K562 (cell line): Measurements from ENCODE around the gene PSD2. TPM values are rescaled to one million over a fixed set of nuclear protein-coding genes. Genes with fewer than 3 reads are reported as not detected.

ENCODE experiments used
- ATAC-seq: fragments of 200-7000 bp; cut with Tn5 transposase; 3 replicates; pipeline ENCODE4 v1.9.1; 2020; ENCODE audit warnings: moderate library complexity
- BruUV-seq: library from RNA; stranded (reverse); fragments of 400-500 nt; replicated peaks from 2 replicates; lab custom pipeline; 2021; lab: Mats Ljungman, UMichigan
- CTCF ChIA-PET: fragments of 300-600 bp; formaldehyde crosslinking; extraction: SDS; loops from one replicate; lab custom pipeline; 2021; ENCODE audit warnings: low intra/inter-chr PET ratio; lab: Yijun Ruan, JAX
- POLR2A ChIA-PET: fragments of 300-600, 350-650 bp; sonication (Branson Sonifier 250); formaldehyde crosslinking; extraction: SDS; loops from one replicate; lab custom pipeline; 2021; ENCODE audit warnings: antibody characterized with exemption, inconsistent platforms; lab: Yijun Ruan, JAX
- DNase-seq, 4 experiments: peaks; one replicate each; pipeline versions ENCODE4 v3.0.0 to v3.0.0-alpha.2; 2011 to 2018; ENCODE audit warnings: low spot score in 3 of 4, mixed read lengths in 3 of 4; ENCODE audit errors: extremely low read depth in 1 of 4
- FAIRE-seq: peaks from 2 replicates; lab custom pipeline; 2011; peaks lifted over from hg19 to GRCh38; lab: Jason Lieb, UNC
- H2AFZ ChIP-seq: 2 replicates; pipeline ENCODE4 v1.6.0; 2011; ENCODE audit warnings: low read depth, low read length, control low read depth, inconsistent platforms
- H3K27ac ChIP-seq: fragments of 200-600 bp; 3 replicates; pipeline ENCODE4 v1.8.0; 2011; ENCODE audit warnings: low read depth, mild to moderate bottlenecking, control low read depth, inconsistent platforms, low read length, moderate library complexity, mixed read lengths; ENCODE audit errors: extremely low read depth
- H3K27me3 ChIP-seq, 2 experiments: fragments of 300-600 bp in 1 of 2; 2 replicates in 1 of 2; 3 replicates in 1 of 2; pipeline versions ENCODE4 v1.6.0 to v1.8.0; 2011; ENCODE audit warnings: inconsistent platforms in 2 of 2, low read length in 2 of 2, mild to moderate bottlenecking in 1 of 2, mixed read lengths in 1 of 2, moderate library complexity in 1 of 2; ENCODE audit not compliant: control insufficient read depth in 2 of 2, insufficient read depth in 2 of 2
- H3K36me3 ChIP-seq: fragments of 300-600 bp; 3 replicates; pipeline ENCODE4 v1.8.0; 2011; ENCODE audit warnings: mild to moderate bottlenecking, low read length, inconsistent platforms; ENCODE audit not compliant: control insufficient read depth, insufficient read depth
- H3K4me1 ChIP-seq, 2 experiments: fragments of 200-600 bp in 1 of 2; replicated peaks in 1 of 2; 2 replicates in 1 of 2; 3 replicates in 1 of 2; pipeline versions ENCODE4 v1.5.1 to v1.8.0; 2011; ENCODE audit warnings: inconsistent platforms in 2 of 2, low read length in 2 of 2, mild to moderate bottlenecking in 1 of 2, mixed read lengths in 1 of 2, moderate library complexity in 1 of 2; ENCODE audit not compliant: control insufficient read depth in 2 of 2, insufficient read depth in 2 of 2
- H3K4me2 ChIP-seq: 2 replicates; pipeline ENCODE4 v1.6.1; 2011; ENCODE audit warnings: low read length, control low read depth, inconsistent platforms, mixed read lengths; ENCODE audit not compliant: insufficient read depth
- H3K4me3 ChIP-seq: fragments of 200-600 bp; sonication (generic), shearing (Covaris generic); 2 replicates; pipeline ENCODE4 v1.5.1; 2016; ENCODE audit warnings: control low read depth, inconsistent platforms
- H3K79me2 ChIP-seq: fragments of 200-600 bp; 3 replicates; pipeline ENCODE4 v1.8.0; 2011; ENCODE audit warnings: low read length, inconsistent platforms; ENCODE audit not compliant: control insufficient read depth, insufficient read depth
- H3K9ac ChIP-seq, 2 experiments: 2 replicates each; pipeline versions ENCODE4 v1.6.0 to v1.6.1; 2011; ENCODE audit warnings: low read depth in 2 of 2, low read length in 2 of 2, control low read depth in 1 of 2, inconsistent platforms in 1 of 2, mild to moderate bottlenecking in 1 of 2, mixed read lengths in 1 of 2; ENCODE audit not compliant: insufficient read depth in 1 of 2
- H3K9me1 ChIP-seq: one replicate; pipeline ENCODE4 v1.6.0; 2011; ENCODE audit warnings: inconsistent platforms, mild to moderate bottlenecking, low read length, moderate library complexity; ENCODE audit not compliant: control insufficient read depth, insufficient read depth
- H3K9me3 ChIP-seq: replicated peaks from 2 replicates; pipeline ENCODE4 v1.5.1; 2011; ENCODE audit warnings: low read depth, low read length, inconsistent platforms; ENCODE audit not compliant: control insufficient read depth, insufficient read depth
- H4K20me1 ChIP-seq: replicated peaks from 2 replicates; pipeline ENCODE4 v1.6.1; 2011; ENCODE audit warnings: low read length, inconsistent platforms, mixed read lengths; ENCODE audit not compliant: control insufficient read depth, insufficient read depth
- CEBPZ ChIP-seq: fragments of 150-350 bp; IDR thresholded peaks from 2 replicates; pipeline ENCODE4 v1.6.1; 2014; ENCODE audit warnings: low read depth, mild to moderate bottlenecking, low read length, borderline replicate concordance
- CREB3 ChIP-seq: fragments of 450-650 bp; conservative IDR thresholded peaks from 2 replicates; pipeline ENCODE4 v1.6.1; 2016; ENCODE audit warnings: missing genetic modification characterization, low read depth, mild to moderate bottlenecking, missing compliant biosample characterization, moderate library complexity
- FOXA3 ChIP-seq, 2 experiments: fragments of 450-650 bp in 1 of 2; sonication (generic) in 1 of 2; formaldehyde crosslinking; IDR thresholded peaks in 1 of 2; conservative IDR thresholded peaks in 1 of 2; 2 replicates each; pipeline versions ENCODE4 v1.4.0 to v1.8.0; 2020 to 2022; ENCODE audit warnings: mild to moderate bottlenecking in 2 of 2, missing genetic modification reagents in 1 of 2
- GATAD2B ChIP-seq: fragments of 450-650 bp; IDR thresholded peaks from 2 replicates; pipeline ENCODE4 v1.6.1; 2017; ENCODE audit warnings: mild to moderate bottlenecking, borderline replicate concordance
- MEIS2 ChIP-seq: fragments of 450-650 bp; IDR thresholded peaks from 2 replicates; pipeline ENCODE4 v1.6.1; 2014; ENCODE audit warnings: mild to moderate bottlenecking; ENCODE audit not compliant: partially characterized antibody
- NR1H2 ChIP-seq: sonication (generic); formaldehyde crosslinking; IDR thresholded peaks from 2 replicates; pipeline ENCODE4 v1.4.0; 2020; ENCODE audit warnings: mild to moderate bottlenecking, missing genetic modification reagents
- PHF20 ChIP-seq: fragments of 450-650 bp; IDR thresholded peaks from 2 replicates; pipeline ENCODE4 v1.6.1; 2018; ENCODE audit not compliant: partially characterized antibody
- PML ChIP-seq: IDR thresholded peaks from 2 replicates; pipeline ENCODE4 v1.6.1; 2012; ENCODE audit warnings: low read length, inconsistent platforms
- RBM39 ChIP-seq: fragments of 200-400 bp; formaldehyde crosslinking; optimal IDR thresholded peaks from 2 replicates; pipeline ENCODE3; 2018; ENCODE audit warnings: low read depth, low read length
- SRSF9 ChIP-seq: fragments of 200-400 bp; formaldehyde crosslinking; IDR thresholded peaks from 2 replicates; pipeline ENCODE4 v1.6.1; 2017; ENCODE audit warnings: low read depth, low read length, borderline replicate concordance
- ZNF347 ChIP-seq: fragments of 450-650 bp; formaldehyde crosslinking; IDR thresholded peaks from 2 replicates; pipeline ENCODE4 v1.4.0; 2020; ENCODE audit warnings: low read depth, mild to moderate bottlenecking, moderate library complexity
- WGBS: fragments of 100-300 bp; shearing (Covaris generic); methylation state at CpG from one replicate; pipeline ENCODE4 v1.1.6; 2016; ENCODE audit warnings: low coverage, mixed read lengths; ENCODE audit not compliant: insufficient coverage; ENCODE audit errors: missing lambda C conversion rate; 5-methylcytosine and 5-hydroxymethylcytosine counted together
- in situ Hi-C: fragments of 300-500 bp; cut with MboI; formaldehyde crosslinking; loops from 4 replicates; pipeline ENCODE4 v1.15.0; 2018; ENCODE audit warnings: inconsistent platforms, mixed read lengths
- intact Hi-C: fragments of 100-400 bp; cut with micrococcal nuclease; formaldehyde crosslinking; loops from 2 replicates; pipeline ENCODE4 v1.14.2; 2022
- polyA plus RNA-seq, 8 experiments: library from polyadenylated mRNA; depleted of rRNA in 4 of 8; stranded (reverse) in 5 of 8; unstranded in 3 of 8; fragments of >200 nt; fragmentation: Nextera tagmentation in 2 of 8; fragmentation: Illumina TruSeq in 1 of 8; extraction: Ambion mirVana in 2 of 8; extraction: Trizol in 1 of 8; gene quantifications; 2 replicates each; pipeline versions ENCODE4 v1.2.1 to v1.2.3, GENCODE V29; 2011 to 2014; ENCODE audit warnings: inconsistent platforms in 1 of 8, missing spikeins in 1 of 8
- total RNA-seq, 7 experiments: library from RNA; depleted of rRNA in 6 of 7; stranded (reverse); fragments of >200 nt in 6 of 7; fragmentation: Illumina TruSeq in 2 of 7; extraction: Trizol in 2 of 7; gene quantifications; 2 replicates each; pipeline versions ENCODE4 v1.2.1 to v1.2.3, GENCODE V29; 2011 to 2021; ENCODE audit warnings: low replicate concordance in 1 of 7

PSD2 gene
- total and polyA plus RNA-seq, 9 of the 15 experiments (the other 6 are each of a cell fraction or from before 2014, with no cell fraction given), result 0.01 to 0.09 (median 0.04) TPM; not detected in 4

- 1% methylated on average over 7 of the region's 8 CpGs for WGBS
- no peak overlapping the region for H3K4me3 ChIP-seq
- H3K9ac ChIP-seq, result no peak overlapping the region
- ChIA-PET CTCF (no interaction called here), POLR2A (no interaction called here)
- intact Hi-C loops (no loop called here), in situ Hi-C loops (no loop called here)
- no peak overlapping the region for H3K27ac ChIP-seq
- peaks cover 9 to 69% of the 10 kb centered on the region in 2 experiments; a peak in 3 of 5 replicates for H3K27me3 ChIP-seq
- BruUV-seq, result no TSS peak
- no peaks in the 10 kb centered on the region for H3K9me3 ChIP-seq
- no peaks in the 10 kb centered on the region for H3K9me1 ChIP-seq
- ATAC-seq (no peak), DNase-seq (no peak), FAIRE-seq (no peak)
- H3K36me3 ChIP-seq, result no peaks in the 10 kb centered on the region
- H4K20me1 ChIP-seq, result peaks cover 18% of the 10 kb centered on the region
- H3K4me1 ChIP-seq, result peaks cover 0 to 7% of the 10 kb centered on the region in 2 experiments; a peak in 1 of 5 replicates
- no peaks in the 10 kb centered on the region for H3K79me2 ChIP-seq
- no peak overlapping the region for H2AFZ ChIP-seq
- H3K4me2 ChIP-seq, result no peak overlapping the region
- no peak for TF ChIP-seq CREB3 (tag)
- TF ChIP-seq CEBPZ, result no peak
- TF ChIP-seq FOXA3 (CRISPR knock-in tag; conservative IDR thresholded peaks at IDR 0.05 in 1 of 2, IDR thresholded peaks at IDR 0.05 in 1 of 2), result no peak
- TF ChIP-seq NR1H2 (CRISPR knock-in tag), result no peak
- no peak for TF ChIP-seq ZNF347 (CRISPR knock-in tag)
- TF ChIP-seq MEIS2, result no peak
- no peak for TF ChIP-seq PML
- TF ChIP-seq RBM39, result no peak
- TF ChIP-seq SRSF9, result no peak
- no peak for TF ChIP-seq GATAD2B
- no peak for TF ChIP-seq PHF20
Observed at GRCh38 chr5:139810341-139811273, 15.0 kb downstream of the PSD2 start.
